Left renal cortex interstitium (tissue), 4 donors: Measurements from ENCODE around the gene NNT. TPM values are rescaled to one million over a fixed set of nuclear protein-coding genes. Genes with fewer than 3 reads are reported as not detected.
"Not testable (repeated sequence)": the region's sequence is repeated elsewhere in the genome, so short reads cannot be mapped to it uniquely, and the experiment has no call there.

Experiments
- DNase-seq, 4 donors: peaks; one replicate each; pipeline ENCODE4 v3.0.0-alpha.2; 2013; ENCODE audit warnings: low read depth in 4 of 4, low spot score in 2 of 4, missing footprints in 1 of 4
- polyA plus RNA-seq, 4 donors: library from polyadenylated mRNA; unstranded; fragments of 120-200 nt; gene quantifications; one replicate each; pipeline ENCODE4 v1.2.1, GENCODE V29; 2013; ENCODE audit not compliant: insufficient read length in 4 of 4

Gene NNT
- polyA plus RNA-seq, 4 donors, result 103 to 115 (median 113) TPM

DNA sequence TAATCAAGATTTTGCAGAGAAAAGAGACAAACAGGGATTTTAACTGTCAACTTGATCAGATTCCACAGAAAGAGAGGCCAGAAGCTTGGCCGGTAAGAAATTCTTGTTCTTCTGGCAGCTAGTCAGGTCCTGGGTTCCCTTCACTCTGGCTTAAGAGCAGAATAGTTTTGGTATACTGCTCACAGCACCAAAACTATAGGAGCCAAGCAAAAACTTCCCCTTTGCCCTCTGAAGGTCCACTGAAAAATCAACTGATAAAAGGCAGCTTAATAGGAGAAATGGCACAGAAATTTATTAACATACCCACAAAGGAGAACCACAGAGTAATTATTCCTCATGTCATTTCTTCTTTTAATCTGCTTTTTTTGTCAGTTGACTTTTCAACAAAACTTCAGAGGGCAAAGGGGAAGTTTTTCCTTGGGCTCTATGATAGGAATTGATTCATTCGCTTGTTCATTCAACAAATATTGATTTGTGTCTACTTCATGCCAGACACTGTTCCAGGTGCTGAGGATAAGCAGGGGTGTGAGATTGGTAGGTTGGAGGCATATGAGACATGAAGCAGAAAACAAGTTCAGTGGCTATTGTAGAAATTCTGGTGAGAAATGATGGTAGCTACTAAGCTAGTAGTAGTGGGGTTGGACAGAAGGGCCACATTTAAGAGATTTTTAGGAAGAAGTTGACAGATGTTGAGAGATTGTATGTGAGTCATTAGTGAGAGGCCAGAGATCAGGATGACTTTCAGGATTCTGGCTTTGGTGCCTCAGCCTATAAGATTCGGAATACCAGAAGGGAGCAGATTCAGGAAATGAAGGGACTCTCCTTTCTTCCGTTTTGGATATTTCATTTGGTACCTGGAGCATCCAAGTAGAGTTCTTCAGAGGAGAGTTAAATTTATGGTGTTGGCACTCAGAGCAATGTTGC, 20.6 kb upstream of the NNT start:
- DNase-seq, result no peak

DNA sequence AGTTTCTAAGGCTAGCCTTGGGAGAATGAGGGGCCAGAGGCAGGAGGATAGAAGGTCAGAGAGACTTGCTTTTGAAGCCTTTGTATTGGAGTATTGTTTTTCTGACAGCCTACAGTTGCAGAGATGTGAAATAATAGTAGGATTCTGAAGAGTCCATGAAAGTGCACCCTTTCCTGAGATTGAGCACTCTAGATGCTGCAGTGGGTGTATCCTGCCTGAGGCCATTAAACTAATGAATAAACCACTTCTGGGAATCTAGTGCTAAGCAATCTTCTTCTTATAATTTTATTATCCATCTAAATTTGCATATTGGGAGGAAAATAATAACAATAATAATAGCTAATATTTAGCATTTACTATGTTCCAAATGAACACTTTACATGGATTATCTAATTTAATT, 19.3 kb upstream of the NNT start:
- no peak for DNase-seq

DNA sequence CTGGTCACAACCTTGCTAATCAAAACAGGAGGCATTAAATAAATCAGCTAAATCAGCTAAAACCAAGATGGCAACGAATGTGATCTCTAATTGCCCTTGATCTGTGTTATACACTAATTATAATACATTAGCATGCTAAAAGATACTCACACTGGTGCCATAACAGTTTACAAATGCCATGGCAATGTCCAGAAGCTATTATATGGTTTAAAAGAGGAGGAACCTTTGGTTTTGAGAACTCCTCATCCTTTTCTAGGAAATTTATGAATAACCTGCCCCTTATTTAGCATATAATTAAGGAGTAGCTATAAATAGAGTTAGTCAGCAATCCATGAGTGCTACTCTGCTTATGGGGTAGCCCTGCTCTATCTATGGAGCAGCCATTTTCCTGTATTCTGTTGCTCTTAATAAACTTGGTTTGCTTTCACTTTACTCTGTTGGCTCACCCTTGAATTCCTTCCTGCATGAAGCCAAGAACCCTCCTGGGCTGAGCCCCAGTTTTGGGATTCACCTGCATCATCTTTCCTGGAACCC, 18.7 kb upstream of the NNT start:
- no peak for DNase-seq

DNA sequence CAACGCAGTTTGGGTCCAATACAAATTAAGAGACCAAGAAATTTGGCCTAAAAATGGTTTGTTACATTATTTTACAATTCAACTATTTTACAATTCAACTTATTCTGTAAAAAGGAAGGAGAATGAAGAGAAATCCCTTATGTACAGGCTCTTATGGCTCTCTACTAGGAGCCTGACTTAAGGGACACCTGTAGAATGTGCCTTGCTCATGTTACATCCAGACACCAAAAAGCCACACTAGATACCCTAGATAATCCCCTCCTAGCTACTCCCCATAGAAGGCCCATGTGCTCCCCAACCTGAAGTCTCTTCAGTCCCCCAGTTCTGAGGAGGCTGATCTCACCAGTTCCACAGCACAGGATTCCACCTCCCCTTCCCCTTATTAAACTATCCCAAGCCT, 14.1 kb upstream of the NNT start:
- no peak for DNase-seq

DNA sequence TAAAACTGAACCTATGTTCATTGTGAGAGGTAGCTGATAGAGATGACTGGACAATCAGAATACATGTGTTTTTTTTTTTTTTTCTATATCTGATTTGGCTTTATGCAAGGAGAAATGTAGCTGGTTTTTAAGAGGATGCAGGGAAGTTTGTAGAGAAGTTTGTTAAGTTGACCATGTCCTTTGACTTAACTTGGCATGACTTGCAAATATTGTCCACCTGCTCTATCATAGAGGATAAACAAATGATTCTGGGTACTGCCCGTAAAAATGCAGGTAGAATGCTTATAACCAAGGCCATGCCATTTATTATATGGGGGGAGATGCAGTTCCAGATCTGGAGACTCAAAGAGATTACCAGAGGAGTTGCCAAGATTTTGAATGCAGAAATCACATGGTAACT, 13.7 kb upstream of the NNT start:
- DNase-seq, result no peak

DNA sequence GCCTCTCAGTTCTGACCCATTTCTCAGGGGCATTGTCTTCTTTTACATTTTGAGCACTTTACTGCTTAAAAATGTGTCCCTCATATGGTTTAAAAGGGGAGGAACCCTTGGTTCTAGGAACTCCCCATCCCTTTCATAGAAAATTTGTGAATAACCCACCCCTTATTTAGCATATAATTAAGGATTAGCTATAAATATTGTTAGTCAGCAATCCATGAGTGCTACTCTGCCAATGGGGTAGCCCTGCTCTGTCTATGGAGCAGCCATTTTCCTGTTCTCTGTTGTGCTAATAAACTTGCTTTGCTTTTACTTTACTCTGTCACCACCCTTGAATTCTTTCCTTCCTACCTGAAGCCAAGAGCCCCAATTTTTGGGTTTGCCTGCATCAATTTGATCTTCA, 12.3 kb upstream of the NNT start:
- DNase-seq, result no peak

DNA sequence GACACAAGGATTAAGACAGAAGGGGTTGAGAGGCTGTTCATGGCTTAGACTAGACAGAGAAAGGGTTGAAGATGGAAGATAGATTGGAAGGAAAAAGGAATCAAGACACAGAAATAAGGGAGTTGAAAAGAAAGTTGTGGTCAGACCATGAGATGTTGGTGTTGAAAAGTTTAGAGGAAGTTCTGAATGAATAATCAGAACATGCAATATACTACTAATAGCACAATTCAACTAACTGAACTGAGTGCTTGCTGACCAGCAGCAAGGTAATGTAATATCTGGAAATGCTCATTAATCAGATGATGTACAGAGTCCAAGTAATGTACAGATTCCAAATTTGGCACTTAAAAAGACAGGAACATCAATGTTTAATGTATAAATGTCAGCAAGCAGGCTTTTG, 10.6 kb upstream of the NNT start:
- DNase-seq, result no peak

DNA sequence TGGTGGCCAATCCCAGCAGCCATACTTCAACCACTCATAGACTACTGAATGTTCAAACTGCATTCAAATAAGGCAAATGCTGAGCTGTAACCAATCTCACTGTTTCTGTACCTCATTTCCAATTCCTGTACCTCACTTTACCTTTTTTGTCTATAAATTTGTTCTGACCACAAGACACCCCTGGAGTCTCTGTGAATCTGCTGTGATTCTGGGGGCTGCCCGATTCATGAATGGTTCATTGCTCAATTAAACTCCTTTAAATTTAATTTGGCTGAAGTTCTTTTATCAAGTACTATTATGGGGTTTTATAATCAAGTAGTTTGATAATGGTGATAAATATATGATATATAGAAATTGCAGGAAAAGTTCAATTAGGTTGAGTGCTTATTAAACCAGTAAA, 4.1 kb upstream of the NNT start:
- DNase-seq, result not testable (repeated sequence)

DNA sequence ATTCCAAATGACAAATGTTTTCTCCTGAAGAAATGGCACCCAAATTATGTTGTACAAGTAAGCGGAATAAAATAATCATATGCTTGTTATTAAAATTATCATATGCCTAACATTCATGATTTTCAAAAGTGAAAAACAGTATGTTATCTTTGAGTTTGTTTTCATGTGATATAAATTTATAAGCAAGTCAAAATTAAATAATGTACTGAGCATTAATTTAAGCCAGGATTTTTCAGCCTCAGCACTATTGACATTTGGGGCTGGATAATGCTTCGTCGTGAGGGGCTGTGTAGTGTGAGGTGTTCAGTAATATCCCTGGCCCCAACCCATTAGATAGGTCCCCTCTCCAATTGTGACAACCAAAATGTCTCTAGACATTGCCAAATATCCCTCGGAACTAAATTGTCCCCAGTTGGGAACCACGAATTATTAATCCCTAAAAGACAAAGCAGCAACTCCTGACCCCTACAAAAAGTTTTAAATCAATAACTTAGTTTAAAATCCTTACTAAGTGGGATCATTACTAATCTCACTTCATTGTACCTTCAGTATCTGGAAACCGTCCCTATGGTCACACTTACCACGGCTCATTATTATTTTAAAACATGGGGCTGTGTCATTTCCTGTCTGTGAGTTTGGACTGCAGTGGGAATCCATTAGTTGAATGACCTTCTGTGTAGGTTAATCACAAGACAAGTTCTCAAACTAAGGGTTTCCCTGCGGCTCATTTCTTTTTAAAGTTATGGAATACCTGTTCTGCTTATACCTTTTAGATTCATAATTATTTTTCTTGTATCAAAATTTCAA, 1.3 kb upstream of the NNT start:
- DNase-seq, result peak in 2 of 4 donors; percentile 17 to 20

DNA sequence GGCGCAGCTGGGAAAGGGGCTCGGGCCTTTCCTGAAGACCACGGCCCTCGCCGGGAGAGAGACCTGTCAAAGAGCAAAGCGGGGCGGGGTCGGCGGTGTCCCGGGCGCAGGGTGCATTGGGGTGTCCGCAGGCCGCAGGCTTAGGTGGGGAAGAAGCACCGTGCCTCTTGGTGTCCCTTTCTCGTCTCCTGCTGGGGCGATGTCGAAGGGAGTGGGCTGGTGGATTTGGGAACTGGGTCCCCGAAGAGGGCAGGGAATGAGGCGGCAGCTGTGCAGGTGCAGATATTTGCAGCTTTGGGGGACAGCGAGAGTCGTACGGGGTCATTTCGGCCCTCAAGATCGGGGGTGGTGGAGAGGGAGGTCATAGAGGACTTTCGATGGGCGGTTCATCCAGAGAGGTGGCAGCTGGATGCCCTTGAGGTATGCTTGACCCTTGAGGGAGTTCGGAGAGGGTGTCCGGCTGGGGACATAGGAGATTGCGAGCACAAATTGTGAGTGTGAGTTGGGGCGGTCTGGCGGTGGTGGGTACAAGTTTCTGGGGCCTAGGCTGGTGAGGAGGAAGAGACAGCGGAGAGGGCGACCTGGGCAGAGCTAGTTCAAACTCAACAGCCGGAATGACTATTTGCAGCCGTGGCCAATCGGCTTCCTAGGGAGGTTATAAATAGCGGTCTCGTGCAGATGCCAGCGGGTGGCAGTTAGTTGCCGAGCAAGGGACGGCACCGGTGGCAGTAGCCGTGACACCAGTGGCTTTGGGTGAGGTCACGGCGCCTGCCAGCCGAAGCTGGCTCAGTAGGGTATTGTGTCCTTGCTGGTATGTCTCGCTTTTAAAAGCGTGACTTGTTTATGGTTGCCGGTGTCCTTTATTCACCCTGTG, 601 bp downstream of the NNT start:
- DNase-seq, result peak; percentile 20 to 53 (median 36)

DNA sequence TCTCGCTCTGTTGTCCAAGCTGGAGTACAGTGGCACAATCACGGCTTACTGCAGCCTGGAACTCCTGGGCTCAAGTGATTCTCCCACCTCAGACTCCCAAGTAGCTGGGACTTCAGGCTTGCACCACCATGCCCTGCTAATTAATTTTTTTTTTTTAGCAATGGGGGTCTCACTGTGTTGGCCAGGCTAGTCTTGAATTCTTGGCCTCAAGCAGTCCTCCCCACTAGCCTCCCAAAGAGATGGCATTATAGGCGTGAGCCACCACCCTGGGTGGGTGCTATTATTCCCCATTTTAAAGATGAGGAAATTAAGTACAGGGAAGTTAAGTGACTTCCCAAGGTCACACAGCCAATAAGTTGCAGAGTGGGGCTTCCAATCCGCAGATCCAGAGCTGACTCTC, 1.7 kb downstream of the NNT start:
- no peak for DNase-seq

DNA sequence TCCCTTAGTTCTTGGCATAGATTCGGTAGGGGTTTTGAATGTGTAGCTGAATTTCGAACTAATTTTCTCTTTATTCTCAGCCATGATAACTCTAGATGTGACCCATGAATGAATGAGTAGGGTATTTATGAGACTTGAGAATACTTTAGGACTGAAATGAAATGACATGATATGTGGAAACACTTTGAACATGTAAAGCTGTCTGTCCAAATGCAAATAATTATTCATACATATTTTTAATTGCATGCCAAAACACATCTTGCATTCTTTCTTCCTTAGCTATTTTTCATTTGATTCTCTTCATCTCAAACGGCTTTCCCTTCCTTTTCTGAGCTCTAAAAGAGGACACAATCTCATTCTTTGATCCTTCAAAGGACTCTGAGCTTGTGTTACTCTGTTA, 3.4 kb downstream of the NNT start:
- DNase-seq, result no peak

DNA sequence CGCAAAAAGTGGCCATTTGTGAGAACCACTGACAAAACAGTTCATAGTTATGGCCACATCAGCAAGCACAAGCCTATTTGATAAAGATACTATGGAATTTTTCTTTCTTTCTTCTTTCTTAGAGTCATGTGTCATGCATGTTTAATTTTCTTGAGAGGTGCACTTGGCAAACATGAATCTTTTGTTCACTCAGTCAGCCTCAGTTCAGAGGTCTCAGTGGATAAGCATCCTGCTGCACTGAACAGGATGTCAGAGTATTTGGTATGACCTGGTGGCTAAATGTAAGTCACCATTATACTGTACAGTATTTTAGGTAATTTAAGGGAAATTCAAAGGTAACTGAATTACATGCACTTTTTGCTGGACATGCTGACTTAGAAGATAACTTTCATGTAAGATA, 5.4 kb downstream of the NNT start:
- DNase-seq, result no peak

DNA sequence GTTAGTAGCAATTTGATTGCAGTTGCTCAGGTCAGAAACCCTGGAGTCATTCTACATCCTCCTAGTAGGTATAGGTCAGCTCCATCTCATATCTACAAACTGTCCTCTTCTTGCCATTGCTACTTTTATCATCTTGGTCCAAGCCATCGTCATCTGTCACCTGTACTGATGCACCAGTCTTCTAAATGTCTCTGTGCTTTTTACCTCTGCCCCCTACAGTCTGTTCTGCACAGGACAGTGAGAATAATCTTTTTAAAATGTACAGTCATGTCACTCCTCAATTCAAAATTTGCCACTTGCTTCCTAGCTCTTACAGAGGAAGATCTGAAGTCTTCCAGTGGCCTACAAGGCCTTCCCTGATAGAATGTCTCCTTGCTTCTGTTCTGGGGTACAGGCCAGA, 6.8 kb downstream of the NNT start:
- DNase-seq, result no peak

DNA sequence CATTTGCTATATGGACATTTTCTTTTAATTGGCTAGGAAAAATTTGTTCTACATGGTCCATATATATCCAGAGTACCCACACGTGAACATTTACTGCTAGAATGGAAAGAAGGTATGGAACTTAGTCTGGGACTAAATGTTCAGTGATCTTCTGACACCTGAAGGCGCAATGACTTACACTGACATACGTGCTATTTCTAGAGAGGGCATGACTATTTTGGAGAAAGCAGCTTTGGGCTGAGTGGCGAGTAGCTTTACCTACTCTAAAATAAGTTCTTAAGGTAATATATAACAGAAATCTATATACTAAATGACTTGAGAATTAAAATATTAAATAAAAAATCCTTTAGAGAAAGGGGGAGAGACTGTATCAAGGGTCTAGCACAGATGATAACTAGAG, 10.4 kb downstream of the NNT start:
- no peak for DNase-seq

DNA sequence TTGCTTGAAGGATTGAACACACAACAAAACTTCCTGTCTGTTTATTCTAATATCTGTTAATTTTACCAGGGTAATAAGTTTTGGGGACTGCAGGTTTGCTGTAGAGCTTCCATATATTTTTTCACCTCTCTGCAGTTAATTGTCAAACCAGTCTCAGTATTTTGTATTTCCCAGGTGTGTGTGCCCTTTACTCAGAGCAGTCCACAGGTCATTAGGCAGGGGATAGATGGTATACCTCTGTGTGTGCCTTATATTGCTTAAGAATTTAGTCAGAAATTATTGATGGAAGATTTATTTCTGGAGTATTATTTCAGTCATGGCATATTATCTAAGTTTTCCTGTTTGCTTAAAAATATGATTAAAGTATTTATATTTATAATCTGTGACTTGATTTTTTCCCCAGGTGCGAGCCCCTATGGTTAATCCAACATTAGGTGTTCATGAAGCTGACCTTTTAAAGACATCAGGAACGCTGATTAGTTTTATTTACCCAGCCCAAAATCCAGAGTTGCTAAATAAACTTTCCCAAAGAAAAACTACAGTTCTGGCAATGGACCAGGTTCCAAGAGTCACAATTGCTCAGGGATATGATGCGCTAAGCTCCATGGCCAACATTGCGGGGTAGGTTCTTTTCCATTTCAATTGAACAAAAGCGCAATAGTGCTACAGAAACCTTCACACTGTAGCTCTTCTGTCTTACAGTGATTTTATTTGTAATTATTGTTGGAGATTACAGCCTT, 12.6 kb downstream of the NNT start:
- no peak for DNase-seq

DNA sequence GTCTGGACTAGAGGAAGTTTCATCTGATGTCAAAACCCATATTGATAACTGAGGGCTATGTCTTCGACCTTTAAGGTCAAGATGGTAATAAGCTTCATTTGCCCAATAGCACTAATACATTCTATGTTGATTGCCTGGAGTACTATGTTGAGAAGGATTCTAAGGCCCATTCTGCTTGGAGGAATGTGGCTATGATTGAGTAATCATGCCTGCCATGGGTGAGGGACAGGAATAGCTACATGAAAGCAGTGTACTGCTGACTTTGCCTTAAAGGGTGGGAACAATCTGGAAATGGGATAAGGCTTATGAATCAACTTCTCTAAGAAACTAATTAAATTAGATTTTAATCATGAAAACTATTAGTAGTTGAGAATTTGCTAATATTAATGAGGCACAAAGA, 13.6 kb downstream of the NNT start:
- no peak for DNase-seq

DNA sequence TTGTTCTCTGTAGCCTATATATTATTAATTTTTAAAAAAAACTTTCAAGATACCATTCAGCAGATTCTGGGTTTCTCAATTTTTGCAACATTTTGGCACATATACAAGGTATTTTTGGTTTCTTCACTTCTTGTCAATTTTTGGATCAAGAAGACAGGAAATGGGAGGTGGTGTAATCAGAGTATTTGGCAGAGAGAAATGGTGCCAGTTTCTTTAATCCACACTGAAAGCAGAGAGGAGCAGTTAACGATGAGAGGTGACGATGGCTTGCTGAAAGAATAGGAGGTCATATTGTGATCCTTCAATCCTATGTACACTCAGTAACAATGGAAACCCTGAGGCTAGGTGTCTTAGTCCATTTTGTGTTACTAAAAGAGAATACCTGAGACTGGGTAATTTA, 16.4 kb downstream of the NNT start:
- no peak for DNase-seq

DNA sequence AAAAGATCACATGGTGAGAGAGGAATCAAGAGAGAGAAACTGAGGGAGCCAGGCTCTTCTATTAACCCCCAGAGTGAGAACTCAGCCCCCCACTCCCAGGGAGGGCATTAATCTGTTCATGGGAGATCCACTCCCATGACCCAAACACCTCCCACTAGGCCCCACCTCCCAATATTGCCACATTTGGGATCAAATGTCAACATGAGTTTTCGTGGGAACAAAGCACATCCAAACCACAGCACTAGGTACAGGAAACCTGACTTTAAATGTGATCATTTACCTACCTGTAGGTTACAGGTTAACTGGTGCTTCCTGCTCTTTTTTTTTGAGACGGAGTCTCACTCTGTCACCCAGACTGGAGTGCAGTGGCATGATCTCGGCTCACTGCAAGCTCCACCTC, 16.9 kb downstream of the NNT start:
- DNase-seq, result no peak

DNA sequence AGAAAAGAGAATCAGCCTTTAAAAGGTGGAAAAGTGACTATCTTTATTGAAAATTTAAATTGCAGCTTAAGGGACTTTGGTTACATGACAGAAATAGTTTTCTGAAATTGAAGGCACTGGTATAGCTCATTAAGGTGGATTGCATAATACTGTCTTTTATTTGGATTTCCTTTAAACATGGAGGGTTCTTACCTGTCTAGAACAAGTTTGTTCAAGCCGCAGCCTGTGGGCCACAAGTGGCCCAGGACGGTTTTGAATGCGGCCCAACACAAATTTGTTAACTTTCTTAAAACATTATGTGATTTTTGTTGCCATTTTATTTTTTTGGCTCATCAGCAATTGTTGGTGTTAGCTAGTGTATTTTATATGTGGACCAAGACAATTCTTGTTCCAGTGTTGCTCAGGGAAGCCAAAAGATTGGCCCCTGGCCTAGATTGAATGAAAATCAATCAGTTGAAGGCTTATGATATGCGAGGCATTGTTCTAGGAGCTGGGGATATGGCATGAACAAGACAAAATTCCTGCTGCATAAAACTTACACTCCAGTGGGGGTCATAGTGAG, 18.0 kb downstream of the NNT start:
- no peak for DNase-seq
